ENCODE measurements around the gene TRIM17.

- TF ChIP-seq, protein P1, sequence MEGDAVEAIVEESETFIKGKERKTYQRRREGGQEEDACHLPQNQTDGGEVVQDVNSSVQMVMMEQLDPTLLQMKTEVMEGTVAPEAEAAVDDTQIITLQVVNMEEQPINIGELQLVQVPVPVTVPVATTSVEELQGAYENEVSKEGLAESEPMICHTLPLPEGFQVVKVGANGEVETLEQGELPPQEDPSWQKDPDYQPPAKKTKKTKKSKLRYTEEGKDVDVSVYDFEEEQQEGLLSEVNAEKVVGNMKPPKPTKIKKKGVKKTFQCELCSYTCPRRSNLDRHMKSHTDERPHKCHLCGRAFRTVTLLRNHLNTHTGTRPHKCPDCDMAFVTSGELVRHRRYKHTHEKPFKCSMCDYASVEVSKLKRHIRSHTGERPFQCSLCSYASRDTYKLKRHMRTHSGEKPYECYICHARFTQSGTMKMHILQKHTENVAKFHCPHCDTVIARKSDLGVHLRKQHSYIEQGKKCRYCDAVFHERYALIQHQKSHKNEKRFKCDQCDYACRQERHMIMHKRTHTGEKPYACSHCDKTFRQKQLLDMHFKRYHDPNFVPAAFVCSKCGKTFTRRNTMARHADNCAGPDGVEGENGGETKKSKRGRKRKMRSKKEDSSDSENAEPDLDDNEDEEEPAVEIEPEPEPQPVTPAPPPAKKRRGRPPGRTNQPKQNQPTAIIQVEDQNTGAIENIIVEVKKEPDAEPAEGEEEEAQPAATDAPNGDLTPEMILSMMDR (conservative IDR thresholded peaks at IDR 0.05; ENCODE audit: low read depth in 2 of 2) = no peak
- no peak for TF ChIP-seq EZH2 (IDR thresholded peaks at IDR 0.05; ENCODE audit: low read depth, unreplicated experiment)
- TF ChIP-seq POLR2AphosphoS5 (IDR thresholded peaks at IDR 0.05; ENCODE audit: low read depth) = no peak
Measured at GRCh38 chr1:228405200-228405978, 11.3 kb downstream of the TRIM17 start.
